ENCODE results near the gene EZH2.

Gene EZH2

GRCh38 chr7:148884299-148885022, 370 bp upstream of the EZH2 start:
- peak overlapping the region; percentile 77 for H3K4me3 ChIP-seq (ENCODE audit: low read depth, low read length)
- H3K27ac ChIP-seq, result peak overlapping the region; percentile 80
- H2AFZ ChIP-seq, result peak overlapping the region; percentile 99
- H3K4me1 ChIP-seq, result peaks cover 4% of the 10 kb centered on the region
- no peak overlapping the region for H3K9ac ChIP-seq
- H3K27me3 ChIP-seq (ENCODE audit: control insufficient read depth, insufficient read depth, low read length), result no peaks in the 10 kb centered on the region
- no peaks in the 10 kb centered on the region for H3K79me2 ChIP-seq
- TF ChIP-seq CTCF (IDR thresholded peaks at IDR 0.05), result no peak
- H3K4me2 ChIP-seq (ENCODE audit: low read length), result peak overlapping the region; percentile 62
- H3K9me3 ChIP-seq (ENCODE audit: control insufficient read depth, low read length), result no peaks in the 10 kb centered on the region
- no peaks in the 10 kb centered on the region for H3K36me3 ChIP-seq (ENCODE audit: control insufficient read depth, insufficient read depth, low read length)

GRCh38 chr7:148883266-148884048, 634 bp downstream of the EZH2 start:
- Histone ChIP-seq H2AFZ (peak overlapping the region; percentile 99), H3K27me3 (ENCODE audit: control insufficient read depth, insufficient read depth, low read length) (no peaks in the 10 kb centered on the region), H3K79me2 (no peaks in the 10 kb centered on the region), H3K4me3 (ENCODE audit: low read depth, low read length) (peak overlapping the region; percentile 77), H3K9me3 (ENCODE audit: control insufficient read depth, low read length) (no peaks in the 10 kb centered on the region), H3K9ac (no peak overlapping the region), H3K4me1 (peaks cover 4% of the 10 kb centered on the region), H3K27ac (no peak overlapping the region), H3K36me3 (ENCODE audit: control insufficient read depth, insufficient read depth, low read length) (no peaks in the 10 kb centered on the region), H3K4me2 (ENCODE audit: low read length) (peak overlapping the region; percentile 68)
- no peak for TF ChIP-seq CTCF (IDR thresholded peaks at IDR 0.05)

GRCh38 chr7:148882841-148883265, 1.2 kb downstream of the EZH2 start:
- no peak overlapping the region for H3K9ac ChIP-seq
- H3K79me2 ChIP-seq, result no peaks in the 10 kb centered on the region
- TF ChIP-seq CTCF (IDR thresholded peaks at IDR 0.05), result no peak
- peak overlapping the region; percentile 99 for H2AFZ ChIP-seq
- H3K4me2 ChIP-seq (ENCODE audit: low read length), result peak overlapping the region; percentile 68
- no peaks in the 10 kb centered on the region for H3K9me3 ChIP-seq (ENCODE audit: control insufficient read depth, low read length)
- no peaks in the 10 kb centered on the region for H3K27me3 ChIP-seq (ENCODE audit: control insufficient read depth, insufficient read depth, low read length)
- no peaks in the 10 kb centered on the region for H3K36me3 ChIP-seq (ENCODE audit: control insufficient read depth, insufficient read depth, low read length)
- H3K4me1 ChIP-seq, result peaks cover 4% of the 10 kb centered on the region
- H3K27ac ChIP-seq, result no peak overlapping the region
- peak overlapping the region; percentile 48 for H3K4me3 ChIP-seq (ENCODE audit: low read depth, low read length)

- Histone ChIP-seq H3K4me2 (ENCODE audit: low read length) (peak overlapping the region; percentile 68), H3K79me2 (no peaks in the 10 kb centered on the region), H3K27me3 (ENCODE audit: control insufficient read depth, insufficient read depth, low read length) (no peaks in the 10 kb centered on the region), H3K9ac (no peak overlapping the region), H2AFZ (no peak overlapping the region), H3K4me1 (peaks cover 4% of the 10 kb centered on the region), H3K27ac (no peak overlapping the region), H3K36me3 (ENCODE audit: control insufficient read depth, insufficient read depth, low read length) (no peaks in the 10 kb centered on the region), H3K9me3 (ENCODE audit: control insufficient read depth, low read length) (no peaks in the 10 kb centered on the region), H3K4me3 (ENCODE audit: low read depth, low read length) (no peak overlapping the region)
- no peak for TF ChIP-seq CTCF (IDR thresholded peaks at IDR 0.05)
These were observed 1.9 kb downstream of the EZH2 start for GRCh38 chr7:148882192-148882591.

Measured in parathyroid adenoma (tissue), 2 donors.